Endothelial cell of umbilical vein (primary cell): ENCODE results near the gene MBNL2. TPM values are rescaled to one million over a fixed set of nuclear protein-coding genes. Genes with fewer than 3 reads are reported as not detected.

Experiments used
- BruUV-seq: library from RNA; stranded (reverse); fragments of 400-500 nt; replicated peaks from 2 replicates; lab custom pipeline; 2021; lab: Mats Ljungman, UMichigan
- CTCF ChIA-PET: fragments of 300-600, 350-600 bp; sonication (Branson Sonifier 250); formaldehyde crosslinking; loops from one replicate; lab custom pipeline; 2021; ENCODE audit warnings: antibody characterized with exemption, inconsistent platforms; lab: Charles Lee
- POLR2A ChIA-PET: fragments of 300-600, 350-600 bp; sonication (Branson Sonifier 250); formaldehyde crosslinking; loops from one replicate; lab custom pipeline; 2021; ENCODE audit warnings: antibody characterized with exemption, inconsistent platforms; lab: Charles Lee
- DNase-seq: peaks from one replicate; pipeline ENCODE4 v3.0.0-alpha.2; 2011; ENCODE audit warnings: low read depth, low spot score
- FAIRE-seq: peaks from 2 replicates; lab custom pipeline; 2011; peaks lifted over from hg19 to GRCh38; lab: Jason Lieb, UNC
- H2AFZ ChIP-seq: 2 replicates; pipeline ENCODE4 v1.6.0; 2012; ENCODE audit warnings: low read depth, low read length, control low read depth, inconsistent platforms
- H3K27ac ChIP-seq: 2 replicates; pipeline ENCODE4 v1.5.1; 2011; ENCODE audit warnings: low read depth, mild to moderate bottlenecking, control low read depth, low read length, moderate library complexity; ENCODE audit not compliant: insufficient read depth
- H3K27me3 ChIP-seq, 2 experiments: 2 replicates each; pipeline versions ENCODE4 v1.6.0 to v1.6.1; 2011; ENCODE audit warnings: low read length in 2 of 2, mixed read lengths in 1 of 2; ENCODE audit not compliant: control insufficient read depth in 2 of 2, insufficient read depth in 2 of 2
- H3K36me3 ChIP-seq, 2 experiments: 2 replicates in 1 of 2; 3 replicates in 1 of 2; pipeline ENCODE4 v1.5.1; 2011; ENCODE audit warnings: low read length in 2 of 2, mild to moderate bottlenecking in 1 of 2, moderate library complexity in 1 of 2; ENCODE audit not compliant: control insufficient read depth in 2 of 2, insufficient read depth in 2 of 2; ENCODE audit errors: extremely low read depth in 1 of 2
- H3K4me1 ChIP-seq: 3 replicates; pipeline ENCODE4 v1.5.1; 2011; ENCODE audit warnings: mild to moderate bottlenecking, low read length; ENCODE audit not compliant: control insufficient read depth, insufficient read depth; ENCODE audit errors: extremely low read depth
- H3K4me2 ChIP-seq: 2 replicates; pipeline ENCODE4 v1.6.1; 2011; ENCODE audit warnings: low read length, control low read depth, mixed read lengths; ENCODE audit not compliant: insufficient read depth
- H3K4me3 ChIP-seq, 3 experiments: fragments of 200-600 bp in 1 of 3; sonication (generic), shearing (Covaris generic) in 1 of 3; replicated peaks in 1 of 3; 2 replicates each; pipeline ENCODE4 v1.5.1; 2011 to 2016; ENCODE audit warnings: control low read depth in 3 of 3, low read length in 3 of 3, mild to moderate bottlenecking in 2 of 3, inconsistent platforms in 1 of 3, low read depth in 1 of 3, moderate library complexity in 1 of 3; ENCODE audit not compliant: insufficient read depth in 1 of 3
- H3K79me2 ChIP-seq: 2 replicates; pipeline ENCODE4 v1.6.0; 2012; ENCODE audit warnings: low read length, inconsistent platforms; ENCODE audit not compliant: control insufficient read depth, insufficient read depth
- H3K9ac ChIP-seq: replicated peaks from 2 replicates; pipeline ENCODE3; 2011; ENCODE audit warnings: low read length, control low read depth; ENCODE audit not compliant: insufficient read depth; ENCODE audit errors: extremely low read depth
- H3K9me1 ChIP-seq: replicated peaks from 3 replicates; pipeline ENCODE4 v1.6.0; 2011; ENCODE audit warnings: mild to moderate bottlenecking, low read length; ENCODE audit not compliant: control insufficient read depth, insufficient read depth; ENCODE audit errors: extremely low read depth
- H3K9me3 ChIP-seq: replicated peaks from 2 replicates; pipeline ENCODE4 v1.5.1; 2012; ENCODE audit warnings: low read length, inconsistent platforms; ENCODE audit not compliant: control insufficient read depth, insufficient read depth
- H4K20me1 ChIP-seq: replicated peaks from 2 replicates; pipeline ENCODE3; 2011; ENCODE audit warnings: mild to moderate bottlenecking, low read length; ENCODE audit not compliant: control insufficient read depth, insufficient read depth; ENCODE audit errors: extremely low read depth
- EZH2 ChIP-seq: IDR thresholded peaks from 2 replicates; pipeline ENCODE4 v1.6.1; 2012; ENCODE audit warnings: borderline replicate concordance, low read depth, mild to moderate bottlenecking, moderate library complexity, low read length, inconsistent platforms; ENCODE audit not compliant: severe bottlenecking
- FOS ChIP-seq: IDR thresholded peaks from 2 replicates; pipeline ENCODE4 v1.6.1; 2011; ENCODE audit warnings: mild to moderate bottlenecking, low read length, moderate library complexity, borderline replicate concordance; ENCODE audit not compliant: insufficient read depth
- GATA2 ChIP-seq: IDR thresholded peaks from 2 replicates; pipeline ENCODE4 v1.7.0; 2011; ENCODE audit warnings: low read depth, mild to moderate bottlenecking, moderate library complexity, mixed read lengths, low read length; ENCODE audit not compliant: insufficient read length, insufficient read depth
- JUN ChIP-seq: IDR thresholded peaks from 2 replicates; pipeline ENCODE4 v1.6.1; 2011; ENCODE audit warnings: borderline replicate concordance, low read depth; ENCODE audit not compliant: insufficient read length, insufficient read depth
- MAX ChIP-seq: IDR thresholded peaks from 2 replicates; pipeline ENCODE4 v1.6.1; 2011; ENCODE audit not compliant: insufficient read depth, insufficient read length
- POLR2A ChIP-seq: IDR thresholded peaks from 2 replicates; pipeline ENCODE4 v1.6.1; 2012; ENCODE audit warnings: low read depth, mild to moderate bottlenecking, control low read depth, low read length
- POLR2AphosphoS5 ChIP-seq: IDR thresholded peaks from 2 replicates; pipeline ENCODE4 v1.6.1; 2012; ENCODE audit warnings: low read depth, mild to moderate bottlenecking, control low read depth, low read length, moderate library complexity; ENCODE audit not compliant: insufficient read depth
- dilution Hi-C: fragments of 300-500 bp; cut with MboI; formaldehyde crosslinking; loops from one replicate; pipeline ENCODE4 v1.15.0; 2019; ENCODE audit warnings: low sequenced_read_pairs; ENCODE audit not compliant: extremely low pct_ligation_motif_present
- intact Hi-C: fragments of 100-400 bp; cut with micrococcal nuclease; formaldehyde crosslinking; loops from one replicate; pipeline ENCODE4 v1.10.0; 2022
- polyA plus RNA-seq, 4 experiments: library from polyadenylated mRNA; depleted of rRNA in 3 of 4; stranded (reverse) in 3 of 4; unstranded in 1 of 4; fragments of >200 nt; gene quantifications; 2 replicates each; pipeline versions ENCODE4 v1.2.1 to v1.2.3, GENCODE V29; 2011 to 2012; ENCODE audit warnings: missing spikeins in 1 of 4
- total RNA-seq: library from RNA; stranded (reverse); gene quantifications from 2 replicates; pipeline ENCODE4 v1.2.3, GENCODE V29; 2021

MBNL2 gene
- total and polyA plus RNA-seq, 2 donors (not counting 3 experiments of a cell fraction or from before 2014, with no cell fraction given), result 32.9 to 76.5 TPM

- no peaks in the 10 kb centered on the region for H3K9me3 ChIP-seq
- H4K20me1 ChIP-seq, result no peaks in the 10 kb centered on the region
- no peaks in the 10 kb centered on the region for H3K9me1 ChIP-seq
- DNase-seq (peak; percentile 85), FAIRE-seq (peak; percentile 12)
- ChIA-PET CTCF (interaction anchor here (0.9 to 2.8 kb wide), 17 partner anchors 10 to 186 kb away, joined by 3 to 14 read pairs (median 4); partner anchors contain the start of gene MBNL2), POLR2A (interaction anchor here (1.3 to 1.6 kb wide), 2 partner anchors 13 to 72 kb away, joined by 3 to 7 read pairs; no protein-coding TSS in a partner anchor)
- intact Hi-C loops, result loop anchor here (1.0 to 2.0 kb wide), 7 partner anchors 10 to 72 kb away; no protein-coding TSS in a partner anchor
- peak overlapping the region; percentile 89 for H3K4me2 ChIP-seq
- BruUV-seq, result no TSS peak
- peaks cover 49% of the 10 kb centered on the region for H3K79me2 ChIP-seq
- peak overlapping the region in 1 of 3 experiments; percentile 29 for H3K4me3 ChIP-seq
- H2AFZ ChIP-seq, result no peak overlapping the region
- TF ChIP-seq JUN, result peak; percentile 82
- TF ChIP-seq POLR2AphosphoS5, result no peak
- TF ChIP-seq FOS, result peak; percentile 78
- peak; percentile 24 for TF ChIP-seq POLR2A
- no peak for TF ChIP-seq MAX
- TF ChIP-seq EZH2, result no peak
- TF ChIP-seq GATA2, result peak; percentile 61
- peak overlapping the region; percentile 95 for H3K9ac ChIP-seq
- peak overlapping the region; percentile 98 for H3K27ac ChIP-seq
- H3K4me1 ChIP-seq, result peaks cover 37% of the 10 kb centered on the region
- dilution Hi-C loops, result no loop called here
- no peaks in the 10 kb centered on the region for H3K27me3 ChIP-seq
- peaks cover 3 to 5% of the 10 kb centered on the region in 2 experiments for H3K36me3 ChIP-seq
Measured at GRCh38 chr13:97295283-97296182, 73.4 kb downstream of the MBNL2 start.
